Panc1 (cell line): Measurements from ENCODE around the gene PRR30. TPM values are rescaled to one million over a fixed set of nuclear protein-coding genes. Genes with fewer than 3 reads are reported as not detected.

Experiments used
- total RNA-seq: library from RNA; stranded (reverse); gene quantifications from one replicate; pipeline ENCODE4 v1.2.1, GENCODE V29; 2021; ENCODE audit not compliant: unreplicated experiment

Gene PRR30
- total RNA-seq, 1 experiment from 2014 or later: not detected

Other genes with a start within 250 kb of the PRR30 start
- gene MAPRE3, start 168.8 kb downstream of the PRR30 start, total RNA-seq: 11.6 TPM
- 77.8 TPM for gene TMEM214, start 106.4 kb downstream of the PRR30 start, total RNA-seq
- 55.6 TPM for gene AGBL5, start 87.7 kb downstream of the PRR30 start, total RNA-seq
- 219 TPM for gene OST4, start 67.8 kb downstream of the PRR30 start, total RNA-seq
- gene EMILIN1, start 60.8 kb downstream of the PRR30 start, total RNA-seq: 0.31 TPM
- 1.5 TPM for gene KHK, start 52.6 kb downstream of the PRR30 start, total RNA-seq
- gene CGREF1, start 20.3 kb downstream of the PRR30 start, total RNA-seq: 10.1 TPM
- 0.46 TPM for gene ABHD1, start 15.6 kb downstream of the PRR30 start, total RNA-seq
- gene PREB, start 4.8 kb downstream of the PRR30 start, total RNA-seq: 60.9 TPM
- gene TCF23, start 9.6 kb upstream of the PRR30 start, total RNA-seq: 0.03 TPM
- 111 TPM for gene ATRAID, start 72.6 kb upstream of the PRR30 start, total RNA-seq
- 74.5 TPM for gene SLC5A6, start 72.9 kb upstream of the PRR30 start, total RNA-seq
- gene CAD, start 78.0 kb upstream of the PRR30 start, total RNA-seq: 76.7 TPM
- gene SLC30A3, start 123.6 kb upstream of the PRR30 start, total RNA-seq: 0.59 TPM
- not detected for gene DNAJC5G, start 136.0 kb upstream of the PRR30 start, total RNA-seq
- 0.21 TPM for gene TRIM54, start 143.0 kb upstream of the PRR30 start, total RNA-seq
- gene UCN, start 169.0 kb upstream of the PRR30 start, total RNA-seq: 4.4 TPM
- gene MPV17, start 183.7 kb upstream of the PRR30 start, total RNA-seq: 89.5 TPM
- gene GTF3C2, start 217.4 kb upstream of the PRR30 start, total RNA-seq: 77.7 TPM
- 57.2 TPM for gene EIF2B4, start 230.9 kb upstream of the PRR30 start, total RNA-seq
- gene SNX17, start 231.2 kb upstream of the PRR30 start, total RNA-seq: 116 TPM
- 25.3 TPM for gene ZNF513, start 241.3 kb upstream of the PRR30 start, total RNA-seq